Measurements from ENCODE around the gene VWDE. TPM values are rescaled to one million over a fixed set of nuclear protein-coding genes. Genes with fewer than 3 reads are reported as not detected.

The VWDE gene
- total and polyA plus RNA-seq, 2 of the 13 experiments (the other 11 are each of a cell fraction or from before 2014, with no cell fraction given): 0.12 to 0.27 TPM

- TF ChIP-seq, protein P1, sequence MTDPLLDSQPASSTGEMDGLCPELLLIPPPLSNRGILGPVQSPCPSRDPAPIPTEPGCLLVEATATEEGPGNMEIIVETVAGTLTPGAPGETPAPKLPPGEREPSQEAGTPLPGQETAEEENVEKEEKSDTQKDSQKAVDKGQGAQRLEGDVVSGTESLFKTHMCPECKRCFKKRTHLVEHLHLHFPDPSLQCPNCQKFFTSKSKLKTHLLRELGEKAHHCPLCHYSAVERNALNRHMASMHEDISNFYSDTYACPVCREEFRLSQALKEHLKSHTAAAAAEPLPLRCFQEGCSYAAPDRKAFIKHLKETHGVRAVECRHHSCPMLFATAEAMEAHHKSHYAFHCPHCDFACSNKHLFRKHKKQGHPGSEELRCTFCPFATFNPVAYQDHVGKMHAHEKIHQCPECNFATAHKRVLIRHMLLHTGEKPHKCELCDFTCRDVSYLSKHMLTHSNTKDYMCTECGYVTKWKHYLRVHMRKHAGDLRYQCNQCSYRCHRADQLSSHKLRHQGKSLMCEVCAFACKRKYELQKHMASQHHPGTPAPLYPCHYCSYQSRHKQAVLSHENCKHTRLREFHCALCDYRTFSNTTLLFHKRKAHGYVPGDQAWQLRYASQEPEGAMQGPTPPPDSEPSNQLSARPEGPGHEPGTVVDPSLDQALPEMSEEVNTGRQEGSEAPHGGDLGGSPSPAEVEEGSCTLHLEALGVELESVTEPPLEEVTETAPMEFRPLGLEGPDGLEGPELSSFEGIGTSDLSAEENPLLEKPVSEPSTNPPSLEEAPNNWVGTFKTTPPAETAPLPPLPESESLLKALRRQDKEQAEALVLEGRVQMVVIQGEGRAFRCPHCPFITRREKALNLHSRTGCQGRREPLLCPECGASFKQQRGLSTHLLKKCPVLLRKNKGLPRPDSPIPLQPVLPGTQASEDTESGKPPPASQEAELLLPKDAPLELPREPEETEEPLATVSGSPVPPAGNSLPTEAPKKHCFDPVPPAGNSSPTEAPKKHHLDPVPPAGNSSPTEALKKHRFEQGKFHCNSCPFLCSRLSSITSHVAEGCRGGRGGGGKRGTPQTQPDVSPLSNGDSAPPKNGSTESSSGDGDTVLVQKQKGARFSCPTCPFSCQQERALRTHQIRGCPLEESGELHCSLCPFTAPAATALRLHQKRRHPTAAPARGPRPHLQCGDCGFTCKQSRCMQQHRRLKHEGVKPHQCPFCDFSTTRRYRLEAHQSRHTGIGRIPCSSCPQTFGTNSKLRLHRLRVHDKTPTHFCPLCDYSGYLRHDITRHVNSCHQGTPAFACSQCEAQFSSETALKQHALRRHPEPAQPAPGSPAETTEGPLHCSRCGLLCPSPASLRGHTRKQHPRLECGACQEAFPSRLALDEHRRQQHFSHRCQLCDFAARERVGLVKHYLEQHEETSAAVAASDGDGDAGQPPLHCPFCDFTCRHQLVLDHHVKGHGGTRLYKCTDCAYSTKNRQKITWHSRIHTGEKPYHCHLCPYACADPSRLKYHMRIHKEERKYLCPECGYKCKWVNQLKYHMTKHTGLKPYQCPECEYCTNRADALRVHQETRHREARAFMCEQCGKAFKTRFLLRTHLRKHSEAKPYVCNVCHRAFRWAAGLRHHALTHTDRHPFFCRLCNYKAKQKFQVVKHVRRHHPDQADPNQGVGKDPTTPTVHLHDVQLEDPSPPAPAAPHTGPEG (CRISPR knock-in tag; IDR thresholded peaks at IDR 0.05): no peak
- no peak for TF ChIP-seq ZNF512 (CRISPR knock-in tag; IDR thresholded peaks at IDR 0.05)
- no peak for TF ChIP-seq MTF1 (CRISPR knock-in tag; IDR thresholded peaks at IDR 0.05)
- TF ChIP-seq YEATS2 (CRISPR knock-in tag; IDR thresholded peaks at IDR 0.05; ENCODE audit: borderline replicate concordance): no peak
- no peak for TF ChIP-seq TIGD3 (CRISPR knock-in tag; IDR thresholded peaks at IDR 0.05; ENCODE audit: borderline replicate concordance)
- TF ChIP-seq ZBTB44 (CRISPR knock-in tag; IDR thresholded peaks at IDR 0.05): no peak
- TF ChIP-seq HNRNPUL1 (IDR thresholded peaks at IDR 0.05; ENCODE audit: low read depth, low read length): no peak
- TF ChIP-seq XRCC5 (optimal IDR thresholded peaks at IDR 0.05; ENCODE audit: low read length): no peak
- no peak for TF ChIP-seq ZBTB37 (CRISPR knock-in tag; IDR thresholded peaks at IDR 0.05)
- no peak for TF ChIP-seq ZNF615 (CRISPR knock-in tag; IDR thresholded peaks at IDR 0.05; ENCODE audit: borderline replicate concordance)
Observed at GRCh38 chr7:12418452-12418851, 14.8 kb upstream of the VWDE start (continued).

Measured in HepG2 (cell line).